ENCODE data around the gene CYP2R1. TPM values are rescaled to one million over a fixed set of nuclear protein-coding genes. Genes with fewer than 3 reads are reported as not detected.

CYP2R1 gene
- total and polyA plus RNA-seq, 2 donors (not counting 3 experiments of a cell fraction or from before 2014, with no cell fraction given) = 5.8 to 8.0 TPM

- no peak overlapping the region for H3K27ac ChIP-seq (ENCODE audit: insufficient read depth, low read depth, low read length)
- dilution Hi-C loops (cut with MboI; ENCODE audit: extremely low pct_ligation_motif_present, low sequenced_read_pairs) (no loop called here), intact Hi-C loops (cut with micrococcal nuclease) (no loop called here)
- H3K4me1 ChIP-seq (ENCODE audit: control insufficient read depth, extremely low read depth, insufficient read depth, low read length) = peaks cover 7% of the 10 kb centered on the region
- POLR2A ChIA-PET = interaction anchor here (1.0 kb wide), 1 partner anchor 241 kb away, joined by 3 read pairs; no protein-coding TSS in a partner anchor
- H4K20me1 ChIP-seq (replicated peaks; ENCODE audit: control insufficient read depth, extremely low read depth, insufficient read depth, low read length) = no peaks in the 10 kb centered on the region
- H3K79me2 ChIP-seq (ENCODE audit: control insufficient read depth, insufficient read depth, low read length) = no peaks in the 10 kb centered on the region
- no peaks in the 10 kb centered on the region for H3K9me3 ChIP-seq (replicated peaks; ENCODE audit: control insufficient read depth, insufficient read depth, low read length)
- DNase-seq (ENCODE audit: low read depth, low spot score) = no peak
- H2AFZ ChIP-seq (ENCODE audit: low read depth, low read length) = no peak overlapping the region
- no peak for FAIRE-seq
- H3K9ac ChIP-seq (replicated peaks; ENCODE audit: extremely low read depth, insufficient read depth, low read length) = no peak overlapping the region
- TF ChIP-seq POLR2A (IDR thresholded peaks at IDR 0.05; ENCODE audit: low read depth, low read length) = no peak
- no peak for TF ChIP-seq MYC (IDR thresholded peaks at IDR 0.05; ENCODE audit: low read depth, low read length)
- TF ChIP-seq EZH2 (IDR thresholded peaks at IDR 0.05; ENCODE audit: borderline replicate concordance, low read depth, low read length, severe bottlenecking) = no peak
- no peak for TF ChIP-seq MAX (IDR thresholded peaks at IDR 0.05; ENCODE audit: insufficient read depth, insufficient read length)
- no peak for TF ChIP-seq CTCF (IDR thresholded peaks at IDR 0.05; ENCODE audit: extremely low read depth in 1 of 2, insufficient read depth in 1 of 2, low read depth in 1 of 2, low read length in 2 of 2)
- TF ChIP-seq FOS (IDR thresholded peaks at IDR 0.05; ENCODE audit: borderline replicate concordance, insufficient read depth, low read length) = no peak
- no peak for TF ChIP-seq GATA2 (IDR thresholded peaks at IDR 0.05; ENCODE audit: insufficient read depth, insufficient read length, low read depth, low read length)
- TF ChIP-seq JUN (IDR thresholded peaks at IDR 0.05; ENCODE audit: borderline replicate concordance, insufficient read depth, insufficient read length, low read depth) = no peak
- TF ChIP-seq POLR2AphosphoS5 (IDR thresholded peaks at IDR 0.05; ENCODE audit: insufficient read depth, low read depth, low read length) = no peak
- no peak overlapping the region for H3K4me2 ChIP-seq (ENCODE audit: insufficient read depth, low read length)
- no TSS peak for BruUV-seq (replicated peaks)
- H3K4me3 ChIP-seq (replicated peaks in 1 of 3; ENCODE audit: insufficient read depth in 1 of 3, low read depth in 1 of 3, low read length in 3 of 3) = no peak overlapping the region
- CTCF ChIA-PET = interaction anchor here (1.8 to 2.4 kb wide), 2 partner anchors 9 to 109 kb away, joined by 12 to 34 read pairs; no protein-coding TSS in a partner anchor
- H3K27me3 ChIP-seq (ENCODE audit: control insufficient read depth in 2 of 2, insufficient read depth in 2 of 2, low read length in 2 of 2) = no peaks in the 10 kb centered on the region
- no peaks in the 10 kb centered on the region for H3K9me1 ChIP-seq (replicated peaks; ENCODE audit: control insufficient read depth, extremely low read depth, insufficient read depth, low read length)
- H3K36me3 ChIP-seq (ENCODE audit: control insufficient read depth in 2 of 2, extremely low read depth in 1 of 2, insufficient read depth in 2 of 2, low read length in 2 of 2) = no peaks in the 10 kb centered on the region
Observed at GRCh38 chr11:14898906-14899305, 6.9 kb upstream of the CYP2R1 start.
